ENCODE data around the gene COL4A3.
A peak's percentile ranks its signal among the peaks of the same experiment; 100 is the strongest.
"Not testable (repeated sequence)": the region's sequence is repeated elsewhere in the genome, so short reads cannot be mapped to it uniquely, and the experiment has no call there.

Gene COL4A3

DNA sequence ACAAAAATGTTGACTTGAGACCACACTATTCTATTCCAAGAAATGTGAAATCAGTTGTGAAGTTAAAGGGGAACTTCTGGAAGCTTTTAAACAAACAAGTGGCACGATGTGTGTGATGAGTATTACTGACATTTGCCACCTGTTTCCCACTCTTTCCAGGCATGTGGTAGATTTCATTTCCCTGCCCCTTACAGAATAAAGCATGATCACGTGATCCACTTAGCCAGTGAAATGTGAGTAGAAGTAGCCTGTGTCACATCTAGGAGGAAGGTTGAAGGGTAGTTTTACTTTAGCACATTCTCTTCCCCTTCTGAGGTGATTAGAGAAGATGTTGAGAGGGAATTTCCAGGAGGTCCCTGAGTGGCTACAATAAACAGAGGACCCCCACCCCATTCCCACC, 4.3 kb upstream of the COL4A3 start:
- DNase-seq = no peak

DNA sequence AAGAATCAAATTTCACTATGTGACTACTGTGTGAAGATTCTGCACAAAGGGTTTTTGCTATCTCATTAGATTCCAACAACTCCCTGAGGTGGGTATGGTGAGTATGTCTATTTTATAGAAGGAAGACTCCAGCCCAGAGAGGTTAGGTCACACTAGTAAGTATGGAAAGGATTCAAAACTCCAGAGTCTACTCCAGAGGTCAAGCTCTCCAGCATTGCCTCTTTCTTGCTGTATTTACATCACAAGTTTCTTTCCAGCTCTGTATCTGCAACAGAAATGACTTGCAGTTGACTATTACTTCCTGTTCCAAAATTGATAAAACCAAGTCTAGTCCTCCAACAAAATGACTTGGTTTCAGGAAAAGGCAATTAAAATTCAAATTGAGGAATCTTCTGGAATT, 2.5 kb upstream of the COL4A3 start:
- no peak for DNase-seq

DNA sequence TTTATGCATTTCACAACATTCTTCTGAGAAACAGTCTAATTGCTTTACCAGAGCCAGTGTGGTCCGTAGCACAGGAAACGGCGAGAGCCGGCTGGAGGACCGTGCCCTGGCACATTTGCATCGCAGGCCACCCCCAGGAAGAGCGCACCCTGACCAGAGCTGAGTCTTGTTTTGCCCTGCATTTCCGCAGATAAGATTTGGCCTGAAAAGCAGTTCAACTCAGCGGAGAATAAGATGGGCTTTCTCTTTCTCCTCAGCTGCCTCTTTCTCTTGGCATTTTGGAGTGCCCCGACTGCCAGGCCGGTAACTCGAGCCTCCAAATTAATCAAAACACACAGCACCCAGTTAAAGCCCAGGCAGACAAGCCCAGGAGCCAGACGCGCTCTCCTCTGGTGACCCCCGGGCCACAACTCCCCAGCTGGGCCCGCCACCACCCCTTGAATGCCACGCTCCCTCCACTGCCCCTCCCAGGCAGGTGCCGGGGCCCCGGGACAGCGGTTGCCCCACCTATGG, 883 bp upstream of the COL4A3 start:
- no peak for DNase-seq

DNA sequence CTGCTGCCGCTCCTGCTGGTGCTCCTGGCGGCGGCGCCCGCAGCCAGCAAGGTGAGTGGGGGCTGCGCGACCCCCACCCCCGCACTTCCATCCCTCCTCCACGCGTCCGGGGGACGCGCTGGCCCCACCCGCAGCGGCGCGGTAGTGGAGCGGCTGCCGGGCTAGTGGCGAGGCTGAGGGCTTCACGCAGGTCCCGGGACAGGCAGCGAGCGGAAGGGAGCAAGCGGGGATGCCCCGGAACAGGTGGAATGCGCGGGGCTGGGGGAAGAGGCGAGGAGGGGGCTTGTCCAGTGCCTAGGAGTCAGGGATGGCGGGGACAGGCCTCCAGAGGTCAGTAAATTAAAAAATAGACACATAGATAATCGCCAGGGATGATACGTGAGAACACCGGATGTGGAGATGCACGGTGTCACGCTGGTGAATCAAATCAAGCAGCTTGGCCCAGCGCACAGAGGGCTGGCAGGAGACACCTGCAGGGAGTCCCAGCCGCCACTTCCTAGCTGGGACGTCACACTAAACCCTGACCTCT, 403 bp downstream of the COL4A3 start:
- peak; percentile 10 to 53 for DNase-seq

DNA sequence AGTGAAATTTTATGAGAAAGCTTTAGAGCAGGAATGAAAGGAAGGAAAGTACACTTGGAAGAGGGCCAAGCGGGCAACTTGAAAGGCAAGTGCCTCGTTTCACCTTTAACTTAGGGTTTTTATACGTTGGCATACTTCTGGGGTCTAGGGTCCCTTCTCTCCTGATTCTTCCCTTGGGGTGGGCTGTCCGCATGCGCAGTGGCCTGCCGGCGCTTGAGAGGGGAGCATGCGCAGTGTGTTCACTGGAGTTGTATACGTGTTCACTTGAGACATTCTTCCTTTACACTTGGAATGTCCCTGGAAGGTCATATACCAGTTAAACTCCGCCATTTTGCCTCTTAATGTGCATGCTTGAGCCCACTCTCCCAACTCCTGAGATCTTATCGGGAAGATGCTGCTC, 7.4 kb downstream of the COL4A3 start:
- DNase-seq = not testable (repeated sequence)

DNA sequence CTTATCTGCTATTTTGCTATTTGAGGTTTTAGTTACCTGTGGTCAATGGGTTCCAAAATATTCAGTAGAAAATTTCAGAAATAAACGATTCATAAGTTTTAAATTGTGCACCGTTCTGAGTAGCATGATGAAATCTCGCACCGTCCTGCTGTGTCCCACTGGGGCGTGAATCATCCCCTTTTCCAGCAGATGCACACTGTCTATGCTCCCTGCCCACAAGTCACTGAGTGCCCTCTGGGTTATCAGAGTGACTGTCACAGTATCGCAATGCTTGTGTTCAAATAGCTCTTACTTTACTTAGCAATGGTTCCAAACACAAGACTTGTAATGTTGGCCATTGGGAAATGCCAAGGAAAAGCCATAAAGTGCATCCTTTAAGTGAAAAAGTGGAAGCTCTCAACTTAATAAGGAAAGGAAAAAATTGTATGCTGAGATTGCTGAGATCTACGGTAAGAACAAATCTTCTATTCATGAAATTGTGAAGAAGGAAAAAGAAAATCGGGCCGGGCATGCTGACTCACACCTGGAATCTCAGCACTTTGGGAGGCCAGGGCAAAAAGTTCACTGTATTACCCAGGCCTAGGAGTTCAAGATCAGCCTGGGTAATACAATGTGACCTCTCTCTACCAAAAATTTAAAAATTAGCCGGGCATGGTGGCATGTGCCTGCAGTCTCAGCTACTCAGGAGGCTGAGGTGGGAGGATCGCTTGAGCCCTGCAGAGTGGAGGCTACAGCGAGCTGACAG, 13.3 kb downstream of the COL4A3 start:
- no peak for DNase-seq

DNA sequence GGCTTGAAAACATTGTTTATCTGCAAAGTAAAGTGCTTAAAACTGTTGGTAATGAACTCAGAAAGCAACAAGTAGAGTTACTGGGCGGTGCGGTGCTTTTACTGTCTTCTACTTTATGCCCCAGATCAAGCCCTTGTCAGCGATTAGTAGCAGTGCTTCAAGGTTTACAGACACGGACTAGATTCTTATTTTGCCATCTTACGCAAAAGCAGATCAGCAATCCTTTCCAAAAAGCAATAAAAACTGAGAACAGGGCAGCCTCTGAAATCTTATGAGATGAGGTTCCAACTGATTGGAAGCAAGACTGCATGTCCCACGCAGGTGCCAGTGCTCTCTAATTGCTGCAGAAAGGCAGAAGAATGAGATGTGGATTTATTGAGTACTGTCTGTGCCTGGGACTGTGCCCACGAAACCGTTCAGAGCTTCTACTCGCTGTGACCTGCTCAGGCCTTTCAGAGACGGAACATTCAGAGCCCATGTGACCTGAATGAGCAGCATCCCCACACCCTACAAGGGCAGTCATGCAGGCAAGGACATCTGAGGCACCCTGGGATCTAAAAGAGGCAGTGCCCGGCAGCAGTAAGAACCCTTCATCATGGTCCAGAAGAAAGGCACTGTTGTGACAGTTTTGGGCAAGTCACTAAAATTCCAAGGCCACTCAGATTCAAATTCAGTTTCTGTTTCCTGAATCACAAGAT, 15.7 kb downstream of the COL4A3 start:
- DNase-seq = no peak

DNA sequence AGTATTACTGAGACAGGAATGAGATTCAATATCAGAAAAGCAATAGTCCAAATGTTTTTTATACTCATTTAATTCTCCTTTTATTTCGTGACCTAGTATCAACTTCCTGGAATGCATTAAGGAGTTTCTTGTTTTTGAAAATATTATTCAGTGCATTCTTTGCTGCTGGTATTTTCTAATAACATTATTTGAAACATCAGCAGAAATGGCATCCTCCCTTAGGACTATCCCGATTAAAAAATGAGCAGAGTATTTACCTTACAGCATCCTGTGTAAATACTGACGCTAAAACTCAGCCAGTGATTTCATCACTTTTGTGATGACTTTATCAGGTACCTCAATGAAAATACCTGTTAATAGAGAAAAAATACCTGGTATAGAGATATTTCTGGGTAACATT, 16.3 kb downstream of the COL4A3 start:
- no peak for DNase-seq

DNA sequence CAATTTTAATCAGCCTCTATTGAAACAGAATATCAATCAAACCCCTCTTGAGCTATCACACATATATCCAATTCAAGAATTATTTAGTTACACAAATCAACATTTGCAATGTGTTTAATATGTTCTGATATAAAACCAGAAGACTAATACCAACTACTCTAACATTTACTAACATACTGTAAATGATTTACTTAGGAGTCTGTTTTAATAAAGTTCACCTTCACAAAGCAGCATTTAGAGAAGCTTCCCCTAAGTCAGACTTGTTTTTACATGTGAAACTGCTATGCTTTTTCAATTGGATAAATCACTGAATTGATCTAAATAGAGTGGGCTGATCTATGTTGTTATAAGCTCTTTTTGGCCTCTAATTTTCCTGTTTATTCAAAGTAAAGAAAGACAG, 18.3 kb downstream of the COL4A3 start:
- no peak for DNase-seq

DNA sequence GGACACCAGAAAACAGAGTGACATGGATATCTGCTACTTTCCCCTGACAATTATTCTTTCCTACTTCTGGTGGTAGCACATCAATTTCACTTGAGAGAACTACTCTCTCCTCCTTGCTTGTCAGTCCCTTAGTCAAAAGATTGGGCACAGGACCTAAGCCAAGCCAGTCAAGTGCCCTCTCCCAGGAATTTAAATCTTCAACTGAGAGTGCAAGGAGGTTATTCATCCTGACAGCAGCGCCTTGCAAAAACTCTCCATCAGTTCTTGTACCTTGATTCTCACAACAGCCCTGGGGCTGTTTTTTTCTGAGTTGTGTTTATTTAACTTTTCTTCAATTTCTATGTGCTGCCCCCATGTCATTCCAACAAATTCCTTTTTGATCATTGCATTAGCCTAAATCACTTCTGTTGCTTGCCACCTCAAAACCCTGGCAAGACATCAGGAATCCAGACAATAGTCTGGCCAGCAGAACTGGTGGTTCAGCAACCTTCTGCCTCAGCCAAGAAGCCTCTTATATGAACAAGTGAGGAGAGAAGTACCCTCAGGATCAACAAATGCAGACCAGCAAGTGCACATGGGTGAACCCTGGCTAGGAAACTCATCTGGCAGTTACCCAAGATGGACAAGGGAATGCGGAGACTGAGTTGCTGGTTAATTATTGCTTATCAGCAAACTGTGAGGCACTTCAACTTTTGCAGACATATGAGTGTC, 19.4 kb downstream of the COL4A3 start:
- no peak for DNase-seq

DNA sequence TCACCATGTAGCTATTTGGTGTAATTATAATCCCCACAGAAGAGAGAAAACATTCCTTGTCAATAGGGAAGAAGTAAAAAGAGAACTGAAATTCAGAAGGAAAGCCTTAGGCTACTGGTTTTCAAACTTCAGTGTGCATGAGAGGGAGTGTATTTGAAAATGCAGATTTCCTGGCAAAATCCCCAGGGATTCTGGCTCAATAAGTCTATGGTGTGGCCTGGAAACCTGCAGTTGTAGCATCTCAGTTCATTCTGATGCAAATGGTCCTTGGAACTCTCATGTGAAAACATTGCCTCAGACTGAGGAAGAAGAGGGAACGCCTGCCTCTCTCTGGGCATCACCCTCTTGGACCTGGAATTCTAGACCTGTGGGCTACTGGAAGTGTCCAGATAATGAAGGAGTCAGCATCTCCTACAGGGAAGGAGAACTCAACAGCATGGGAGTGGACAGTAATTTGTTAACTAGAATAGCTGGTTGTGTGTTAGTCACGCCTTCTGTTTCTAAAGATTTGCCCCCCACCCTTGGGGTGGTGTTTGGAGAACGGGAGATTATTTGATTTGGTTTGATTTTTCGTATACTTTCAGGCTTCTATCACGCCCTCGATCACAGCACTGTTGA, 21.3 kb downstream of the COL4A3 start:
- no peak for DNase-seq

DNA sequence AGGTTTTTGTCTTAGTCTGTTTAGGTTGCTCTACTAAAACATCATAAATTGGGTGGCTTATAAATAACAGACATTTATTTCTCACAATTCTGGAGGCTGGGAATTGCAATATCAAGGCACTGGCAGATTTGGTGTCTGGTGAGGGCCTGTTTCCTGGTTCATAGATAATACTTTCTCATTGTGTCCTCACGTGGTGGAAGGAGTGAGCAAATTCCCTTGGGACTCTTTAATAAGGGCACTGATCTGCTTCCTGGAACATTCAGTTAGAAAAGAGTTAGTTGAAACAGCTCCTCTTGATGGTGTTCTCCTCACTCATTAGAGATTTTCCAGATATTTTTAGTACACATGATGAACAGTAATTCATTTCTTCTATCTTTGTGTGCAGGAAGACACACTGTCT, 22.3 kb downstream of the COL4A3 start:
- DNase-seq = no peak

DNA sequence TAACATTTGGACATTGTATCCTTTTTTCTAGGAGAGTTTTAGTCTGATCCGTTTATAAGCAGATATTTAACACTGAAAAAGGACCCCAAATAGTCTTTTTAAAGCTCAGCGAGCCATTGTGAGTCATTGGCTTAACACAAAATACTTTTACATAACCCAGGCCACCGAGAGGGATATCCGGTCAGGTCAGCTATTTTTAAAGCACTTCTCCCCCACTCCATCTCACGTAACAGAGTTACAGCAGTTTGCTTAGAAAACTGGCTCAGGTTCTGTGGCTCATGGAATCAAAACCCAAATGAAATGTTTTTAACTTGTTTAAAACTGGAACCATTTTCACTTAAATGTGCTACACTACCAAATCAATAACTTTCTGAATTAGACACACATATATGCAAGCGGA, 23.9 kb downstream of the COL4A3 start:
- DNase-seq = no peak

DNA sequence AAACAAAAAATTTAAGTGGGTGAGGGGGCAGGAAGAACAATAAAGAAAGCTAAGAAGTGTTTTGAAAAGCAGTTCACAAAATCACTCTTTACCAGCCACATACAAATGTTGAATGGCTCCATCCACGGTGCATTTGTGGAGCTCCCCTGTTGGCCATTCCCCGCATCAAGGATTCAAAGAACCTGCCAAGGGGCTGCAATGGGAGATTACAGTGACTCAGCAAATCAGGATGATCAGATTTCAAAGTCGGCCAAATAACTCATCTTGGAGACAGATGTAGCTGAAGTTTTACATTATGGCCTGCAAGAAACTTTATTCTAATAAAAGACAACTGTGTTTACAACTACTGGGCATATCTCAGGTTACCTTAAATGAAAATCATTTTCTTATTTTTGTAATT, 26.9 kb downstream of the COL4A3 start:
- no peak for DNase-seq

DNA sequence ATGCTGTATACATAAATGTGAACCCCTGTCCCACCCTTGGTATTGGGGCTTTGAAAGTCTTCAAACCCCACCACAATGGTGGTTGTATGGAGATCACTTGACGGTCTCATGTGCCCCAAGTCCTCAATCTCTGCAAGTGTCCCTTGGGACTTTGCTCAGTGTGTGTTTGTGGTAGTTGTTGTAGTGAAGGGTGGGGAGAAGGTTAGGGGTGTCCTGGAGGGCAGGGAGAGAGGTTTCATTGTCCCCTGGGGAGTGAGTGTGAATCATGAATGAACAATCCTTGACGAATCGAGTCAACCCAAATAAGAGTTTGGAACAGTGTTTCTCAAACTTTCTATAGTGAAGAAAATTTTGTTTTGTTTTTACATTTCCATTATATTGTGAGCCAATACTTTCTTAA, 28.1 kb downstream of the COL4A3 start:
- no peak for DNase-seq

DNA sequence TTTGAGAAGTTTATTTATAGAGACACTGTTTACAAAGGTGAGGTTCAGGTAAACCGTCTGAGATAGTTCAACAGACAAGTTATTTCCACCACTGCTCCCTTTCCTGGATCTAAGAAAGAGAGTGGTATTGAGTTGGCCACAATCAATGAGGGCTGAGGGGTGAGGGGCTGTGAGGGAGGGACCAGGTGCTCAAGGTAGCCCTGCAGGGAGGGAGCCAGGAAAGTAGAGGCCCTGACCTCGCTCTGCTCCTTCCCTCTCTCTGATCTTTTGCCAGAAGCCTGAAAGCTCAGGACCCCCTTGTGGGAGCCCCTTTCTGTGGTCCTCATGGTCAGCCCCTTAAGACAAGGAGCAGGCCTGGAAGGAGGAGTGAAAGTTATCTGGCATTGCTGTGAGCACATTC, 29.8 kb downstream of the COL4A3 start:
- no peak for DNase-seq

DNA sequence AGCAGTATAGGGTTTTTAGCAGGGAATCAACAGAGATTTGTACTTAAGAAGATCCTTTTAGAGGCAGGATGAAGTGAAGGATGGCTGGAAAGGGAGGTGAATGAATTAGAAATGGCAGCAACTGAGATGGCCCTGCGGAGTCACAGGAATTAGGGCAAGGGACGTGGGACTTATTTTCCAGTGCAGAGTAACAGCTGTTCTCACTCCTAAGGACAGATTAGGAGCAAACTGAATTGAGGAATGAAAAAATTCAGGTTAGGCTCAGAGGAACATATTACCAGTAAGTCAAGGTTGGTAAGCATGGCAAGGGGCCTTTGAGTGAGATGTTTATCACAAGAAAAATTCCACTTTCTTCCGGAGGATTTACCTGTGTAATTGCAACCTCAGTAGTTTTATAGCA, 34.4 kb downstream of the COL4A3 start:
- no peak for DNase-seq

DNA sequence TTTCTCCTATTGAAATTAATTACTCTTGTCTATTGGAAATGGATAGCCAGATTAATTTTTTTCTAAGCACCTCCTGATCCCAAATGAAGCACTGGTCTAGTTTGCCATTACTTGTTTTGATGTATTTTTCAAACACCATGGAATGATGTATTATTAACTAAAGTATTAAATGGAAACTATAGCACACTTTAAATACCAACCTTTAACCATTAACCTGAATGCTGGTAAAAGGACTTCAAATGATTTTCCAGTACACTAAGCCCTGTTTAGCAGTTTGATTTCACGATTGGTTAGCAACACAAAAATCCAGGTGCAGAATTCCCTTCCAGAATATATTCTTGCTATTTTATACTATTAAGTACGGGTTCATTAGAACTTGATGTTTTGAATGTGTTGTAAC, 37.3 kb downstream of the COL4A3 start:
- DNase-seq = no peak

DNA sequence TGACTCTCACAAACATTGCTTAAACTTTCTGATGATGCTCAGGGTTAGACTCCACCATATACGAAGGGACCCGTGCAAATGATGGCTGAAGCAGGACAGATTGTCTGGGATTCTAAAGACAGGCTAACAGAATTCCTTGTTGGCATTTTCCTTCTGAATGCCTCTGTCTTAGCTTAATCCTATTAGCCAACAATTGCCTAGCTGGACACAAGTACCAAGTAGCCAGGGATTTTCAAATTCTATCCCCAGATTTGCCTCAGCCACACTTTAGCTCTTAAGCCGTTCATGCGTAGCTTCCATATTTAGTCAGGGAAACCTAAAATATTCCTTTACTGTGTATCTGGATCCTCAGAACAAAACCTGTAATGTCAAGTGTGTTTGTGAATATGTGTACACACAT, 40.0 kb downstream of the COL4A3 start:
- DNase-seq = no peak

DNA sequence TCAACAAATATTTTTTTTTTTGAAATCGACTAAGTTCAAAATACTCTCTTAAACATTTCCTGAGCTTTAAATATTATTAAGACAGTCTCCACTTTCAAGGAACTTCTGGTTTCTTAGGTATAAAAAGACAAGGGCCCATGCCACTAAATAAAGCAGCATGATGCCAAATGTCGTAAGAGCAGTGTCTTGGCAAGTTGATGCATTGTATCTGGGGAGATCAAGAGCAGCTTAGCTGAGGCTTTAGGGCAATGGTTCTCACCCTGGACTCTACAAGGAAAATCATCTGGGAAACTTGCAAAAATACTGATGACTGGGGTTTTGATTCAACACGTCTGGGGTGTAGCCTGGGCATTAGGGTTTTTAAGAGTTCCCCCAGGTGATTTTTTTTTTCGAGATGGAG, 41.3 kb downstream of the COL4A3 start:
- no peak for DNase-seq

DNA sequence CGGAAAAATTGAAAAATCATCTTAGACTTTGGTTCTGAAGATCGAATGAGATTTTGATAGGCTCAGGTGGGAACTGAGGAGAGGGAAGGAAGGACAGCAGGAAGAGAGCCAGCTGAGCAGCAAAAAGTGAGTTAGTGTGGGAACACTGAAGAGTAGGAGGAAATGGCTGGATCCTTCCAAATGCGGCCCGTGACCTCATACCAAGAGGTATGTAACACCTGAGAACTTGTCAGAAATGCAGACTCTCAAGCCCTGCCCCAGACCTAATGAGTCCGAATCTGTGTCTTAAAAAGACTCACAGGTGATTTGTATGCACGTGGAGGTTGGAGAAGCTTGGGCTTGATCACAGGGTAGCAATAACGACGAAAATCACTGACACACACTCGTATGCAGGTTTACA, 42.0 kb downstream of the COL4A3 start:
- DNase-seq = no peak

DNA sequence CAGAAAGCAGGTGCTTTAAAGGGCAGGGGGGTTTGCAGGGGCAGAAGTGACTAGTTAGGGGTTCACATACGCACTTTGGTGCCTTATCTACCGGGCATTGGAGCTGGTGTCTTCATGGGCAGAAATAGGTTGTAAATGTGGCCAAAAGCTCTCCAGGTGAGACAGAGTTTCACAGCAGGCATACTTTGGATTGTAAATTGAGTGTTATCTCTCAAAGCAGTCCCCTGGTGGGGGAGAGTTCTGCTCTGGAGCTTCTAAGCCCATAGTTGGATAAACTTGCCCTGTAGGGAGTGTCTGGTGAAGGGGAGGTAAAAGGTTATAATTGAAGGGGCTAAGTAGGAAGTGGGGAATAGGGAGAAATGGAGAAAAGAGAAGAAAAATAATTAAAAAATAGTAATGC, 43.1 kb downstream of the COL4A3 start:
- DNase-seq = no peak

DNA sequence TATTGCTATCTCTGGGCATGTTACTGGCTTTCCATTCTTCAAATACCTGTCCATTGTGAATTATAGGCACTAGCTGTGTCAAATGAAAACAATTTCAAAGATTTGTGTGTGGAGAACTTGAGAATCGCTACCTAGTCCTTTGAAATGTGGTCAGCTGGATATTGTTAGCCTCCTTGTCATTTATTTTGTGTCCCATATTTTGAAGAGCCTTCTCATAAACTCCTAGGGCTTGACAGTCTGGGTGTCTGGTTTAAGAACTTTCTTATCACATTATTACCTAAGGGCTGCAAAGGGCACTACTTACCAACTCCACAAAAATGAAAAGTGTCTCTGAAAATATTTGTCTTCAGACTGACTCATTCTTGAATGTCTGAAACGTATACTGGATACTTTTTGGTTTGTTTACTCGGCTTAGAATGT, 50.2 kb downstream of the COL4A3 start:
- DNase-seq = no peak
